Upper lobe of left lung (tissue), 4 donors: ENCODE measurements around the gene USP17L10.
"Not testable (repeated sequence)": the region's sequence is repeated elsewhere in the genome, so short reads cannot be mapped to it uniquely, and the experiment has no call there.

Experiments
- CTCF ChIP-seq, 6 experiments: fragments of 450-650 bp in 4 of 6; fragments of 200-600 bp in 2 of 6; sonication (generic) in 2 of 6; IDR thresholded peaks; one replicate each; pipeline ENCODE4 v1.5.1; 2016 to 2019; ENCODE audit warnings: antibody characterized with exemption in 6 of 6
- EP300 ChIP-seq, 4 donors: sonication (generic); formaldehyde crosslinking; IDR thresholded peaks; one replicate each; pipeline ENCODE4 v1.5.1; 2017; ENCODE audit warnings: antibody characterized with exemption in 4 of 4, control low read depth in 2 of 4
- POLR2A ChIP-seq, 4 donors: fragments of 450-650 bp; IDR thresholded peaks; one replicate each; pipeline ENCODE4 v1.5.1; 2016 to 2017; ENCODE audit warnings: antibody characterized with exemption in 4 of 4, mild to moderate bottlenecking in 2 of 4
- POLR2AphosphoS5 ChIP-seq, 2 donors: sonication (generic); formaldehyde crosslinking; IDR thresholded peaks; one replicate each; pipeline ENCODE4 v1.5.1; 2017; ENCODE audit warnings: antibody characterized with exemption in 2 of 2

GRCh38 chr4:9215105-9215504, 4.6 kb downstream of the USP17L10 start, which contains the start of gene USP17L11:
- TF ChIP-seq CTCF, POLR2AphosphoS5, POLR2A, EP300 (IDR thresholded peaks at IDR 0.05): not testable (repeated sequence)
